ENCODE measurements around the gene ACE2. TPM values are rescaled to one million over a fixed set of nuclear protein-coding genes. Genes with fewer than 3 reads are reported as not detected.

Gene ACE2
- total RNA-seq, 1 donor from 2014 or later, result not detected

DNA sequence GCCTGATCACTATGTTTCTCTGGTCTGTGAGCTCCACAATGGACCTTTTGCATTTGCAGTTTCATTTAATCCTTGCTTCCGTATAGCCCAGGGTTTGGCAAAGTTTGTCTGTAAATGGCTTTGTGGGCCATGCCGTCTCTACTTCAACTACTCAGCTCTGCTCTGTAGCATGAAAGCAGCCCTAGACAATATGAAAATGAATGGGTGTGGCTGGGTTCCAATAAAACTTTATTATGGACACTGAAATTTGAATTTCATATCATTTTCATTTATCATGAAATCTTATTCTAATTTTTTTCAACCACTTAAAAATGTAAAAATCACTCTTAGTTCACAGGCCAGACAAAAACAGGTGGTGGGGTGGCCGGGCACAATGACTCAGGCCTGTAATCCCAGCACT lies 41.5 kb downstream of the ACE2 start:
- TF ChIP-seq, protein P1, sequence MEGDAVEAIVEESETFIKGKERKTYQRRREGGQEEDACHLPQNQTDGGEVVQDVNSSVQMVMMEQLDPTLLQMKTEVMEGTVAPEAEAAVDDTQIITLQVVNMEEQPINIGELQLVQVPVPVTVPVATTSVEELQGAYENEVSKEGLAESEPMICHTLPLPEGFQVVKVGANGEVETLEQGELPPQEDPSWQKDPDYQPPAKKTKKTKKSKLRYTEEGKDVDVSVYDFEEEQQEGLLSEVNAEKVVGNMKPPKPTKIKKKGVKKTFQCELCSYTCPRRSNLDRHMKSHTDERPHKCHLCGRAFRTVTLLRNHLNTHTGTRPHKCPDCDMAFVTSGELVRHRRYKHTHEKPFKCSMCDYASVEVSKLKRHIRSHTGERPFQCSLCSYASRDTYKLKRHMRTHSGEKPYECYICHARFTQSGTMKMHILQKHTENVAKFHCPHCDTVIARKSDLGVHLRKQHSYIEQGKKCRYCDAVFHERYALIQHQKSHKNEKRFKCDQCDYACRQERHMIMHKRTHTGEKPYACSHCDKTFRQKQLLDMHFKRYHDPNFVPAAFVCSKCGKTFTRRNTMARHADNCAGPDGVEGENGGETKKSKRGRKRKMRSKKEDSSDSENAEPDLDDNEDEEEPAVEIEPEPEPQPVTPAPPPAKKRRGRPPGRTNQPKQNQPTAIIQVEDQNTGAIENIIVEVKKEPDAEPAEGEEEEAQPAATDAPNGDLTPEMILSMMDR (IDR thresholded peaks at IDR 0.05), result no peak
- no peak overlapping the region for H3K27ac Mint-ChIP-seq (ENCODE audit: unreplicated experiment)
- H3K36me3 Mint-ChIP-seq (ENCODE audit: unreplicated experiment), result no peaks in the 10 kb centered on the region
- H3K4me1 Mint-ChIP-seq (ENCODE audit: unreplicated experiment), result no peaks in the 10 kb centered on the region
- DNase-seq (ENCODE audit: extremely low spot score, unreplicated experiment), result no peak
- H3K27me3 Mint-ChIP-seq (ENCODE audit: unreplicated experiment), result peaks cover 21% of the 10 kb centered on the region
- H3K9me3 Mint-ChIP-seq (ENCODE audit: unreplicated experiment), result no peaks in the 10 kb centered on the region
- no peak overlapping the region for H3K4me3 Mint-ChIP-seq (ENCODE audit: unreplicated experiment)

DNA sequence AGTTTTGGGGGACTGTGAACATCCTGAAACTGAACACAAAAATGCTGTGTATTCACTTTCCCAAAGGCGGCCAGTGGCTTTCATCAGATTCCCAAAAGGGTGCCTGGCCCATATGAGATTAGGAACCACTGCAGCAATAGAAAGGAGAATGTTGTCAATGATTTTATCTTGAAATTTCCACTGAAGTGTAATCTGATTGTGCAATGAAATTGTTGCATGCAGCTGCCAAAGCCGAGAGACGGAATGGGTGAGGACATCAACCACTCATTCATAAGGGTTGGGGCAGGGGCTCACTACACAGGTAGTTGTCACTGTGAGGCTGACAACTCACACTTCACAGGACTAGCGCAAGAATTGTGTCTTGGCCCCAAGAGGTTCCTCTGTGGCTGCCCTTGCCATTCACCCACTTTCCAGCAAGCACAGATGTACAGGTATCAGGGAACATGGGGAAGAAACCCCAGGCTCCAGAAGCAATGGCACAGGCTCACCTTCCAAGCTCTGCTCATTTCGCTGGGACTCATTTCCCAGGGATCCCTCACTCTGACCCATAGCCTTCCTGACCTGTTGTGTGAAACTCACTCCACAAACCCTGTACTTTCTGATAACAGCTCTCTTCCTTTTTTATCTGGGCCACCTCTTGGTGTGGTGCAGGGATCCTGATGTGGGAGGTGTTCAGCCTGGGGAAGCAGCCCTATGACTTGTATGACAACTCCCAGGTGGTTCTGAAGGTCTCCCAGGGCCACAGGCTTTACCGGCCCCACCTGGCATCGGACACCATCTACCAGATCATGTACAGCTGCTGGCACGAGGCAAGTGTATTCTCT lies 51.4 kb downstream of the ACE2 start:
- Mint-ChIP-seq H3K9me3 (ENCODE audit: unreplicated experiment) (no peaks in the 10 kb centered on the region), H3K27ac (ENCODE audit: unreplicated experiment) (no peak overlapping the region), H3K4me3 (ENCODE audit: unreplicated experiment) (no peak overlapping the region), H3K4me1 (ENCODE audit: unreplicated experiment) (no peaks in the 10 kb centered on the region), H3K36me3 (ENCODE audit: unreplicated experiment) (no peaks in the 10 kb centered on the region), H3K27me3 (ENCODE audit: unreplicated experiment) (peaks cover 18% of the 10 kb centered on the region)
- DNase-seq (ENCODE audit: extremely low spot score, unreplicated experiment), result no peak
- TF ChIP-seq, protein P1 (IDR thresholded peaks at IDR 0.05), result no peak

DNA sequence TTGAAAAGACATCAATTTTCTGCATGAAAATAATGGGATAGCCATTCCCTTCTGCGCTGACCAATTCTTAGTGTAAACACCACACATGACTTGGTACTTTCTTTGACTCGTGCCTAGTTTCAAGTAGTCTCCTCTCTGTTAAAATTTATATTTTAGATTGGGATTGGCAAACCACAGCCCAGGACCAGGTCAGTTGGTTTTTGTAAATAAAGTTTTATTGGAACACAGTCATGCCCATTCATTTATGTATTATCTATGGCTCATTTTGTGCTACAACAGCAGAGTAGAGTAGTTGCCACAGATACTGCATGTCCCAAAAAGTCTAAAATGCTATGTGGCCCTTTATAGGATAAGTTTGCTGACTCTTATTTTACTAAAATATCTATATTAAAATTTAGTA lies 53.4 kb downstream of the ACE2 start:
- no peaks in the 10 kb centered on the region for H3K4me1 Mint-ChIP-seq (ENCODE audit: unreplicated experiment)
- no peaks in the 10 kb centered on the region for H3K9me3 Mint-ChIP-seq (ENCODE audit: unreplicated experiment)
- H3K4me3 Mint-ChIP-seq (ENCODE audit: unreplicated experiment), result no peak overlapping the region
- TF ChIP-seq, protein P1 (IDR thresholded peaks at IDR 0.05), result no peak
- H3K27me3 Mint-ChIP-seq (ENCODE audit: unreplicated experiment), result peaks cover 9% of the 10 kb centered on the region
- H3K36me3 Mint-ChIP-seq (ENCODE audit: unreplicated experiment), result no peaks in the 10 kb centered on the region
- no peak overlapping the region for H3K27ac Mint-ChIP-seq (ENCODE audit: unreplicated experiment)
- DNase-seq (ENCODE audit: extremely low spot score, unreplicated experiment), result no peak

DNA sequence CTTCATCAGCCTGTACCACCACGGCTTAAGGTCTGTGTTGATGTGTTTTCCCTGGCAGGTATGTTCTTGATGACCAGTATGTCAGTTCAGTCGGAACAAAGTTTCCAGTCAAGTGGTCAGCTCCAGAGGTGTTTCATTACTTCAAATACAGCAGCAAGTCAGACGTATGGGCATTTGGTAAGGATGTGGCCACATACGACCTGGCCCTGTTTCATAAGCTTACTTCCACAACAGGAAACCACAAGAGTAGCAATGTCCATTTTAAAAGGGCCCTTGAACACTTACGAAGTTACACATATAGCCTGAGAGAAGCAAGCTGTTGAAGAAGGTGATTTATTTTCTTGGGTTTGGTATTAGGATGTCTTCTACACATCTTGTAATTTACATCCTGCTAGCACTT lies 54.0 kb downstream of the ACE2 start:
- Mint-ChIP-seq H3K36me3 (ENCODE audit: unreplicated experiment) (no peaks in the 10 kb centered on the region), H3K9me3 (ENCODE audit: unreplicated experiment) (no peaks in the 10 kb centered on the region), H3K27me3 (ENCODE audit: unreplicated experiment) (peaks cover 11% of the 10 kb centered on the region), H3K4me3 (ENCODE audit: unreplicated experiment) (no peak overlapping the region), H3K27ac (ENCODE audit: unreplicated experiment) (no peak overlapping the region), H3K4me1 (ENCODE audit: unreplicated experiment) (no peaks in the 10 kb centered on the region)
- TF ChIP-seq, protein P1 (IDR thresholded peaks at IDR 0.05), result no peak
- DNase-seq (ENCODE audit: extremely low spot score, unreplicated experiment), result no peak

DNA sequence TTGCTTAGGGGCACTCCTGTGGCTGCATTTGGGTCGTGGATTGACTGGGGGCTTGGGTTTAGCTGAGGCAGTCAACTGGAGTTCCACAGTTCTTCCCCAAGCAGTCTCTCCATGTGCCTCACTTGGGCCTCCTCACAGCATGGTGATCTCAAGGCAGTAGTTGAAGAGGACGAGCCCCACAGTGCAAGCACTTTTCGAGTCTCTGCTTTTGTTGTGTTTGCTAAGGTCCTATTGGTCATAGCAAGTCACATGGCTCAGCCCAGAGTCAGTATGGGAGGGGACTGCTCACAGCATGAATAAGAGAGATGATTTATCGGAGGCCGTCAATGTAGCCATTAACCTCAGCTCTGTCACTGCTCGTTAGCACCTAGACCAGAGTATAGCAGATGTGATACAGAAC lies 70.4 kb downstream of the ACE2 start:
- no peaks in the 10 kb centered on the region for H3K36me3 Mint-ChIP-seq (ENCODE audit: unreplicated experiment)
- no peak overlapping the region for H3K4me3 Mint-ChIP-seq (ENCODE audit: unreplicated experiment)
- peaks cover 9% of the 10 kb centered on the region for H3K27me3 Mint-ChIP-seq (ENCODE audit: unreplicated experiment)
- H3K4me1 Mint-ChIP-seq (ENCODE audit: unreplicated experiment), result no peaks in the 10 kb centered on the region
- no peak for DNase-seq (ENCODE audit: extremely low spot score, unreplicated experiment)
- H3K9me3 Mint-ChIP-seq (ENCODE audit: unreplicated experiment), result no peaks in the 10 kb centered on the region
- TF ChIP-seq, protein P1 (IDR thresholded peaks at IDR 0.05), result no peak
- no peak overlapping the region for H3K27ac Mint-ChIP-seq (ENCODE audit: unreplicated experiment)

Data from osteocyte (in vitro differentiated cells).